ENCODE measurements around the gene FURIN.
"Not testable (repeated sequence)": the region's sequence is repeated elsewhere in the genome, so short reads cannot be mapped to it uniquely, and the experiment has no call there.

Gene FURIN

DNA sequence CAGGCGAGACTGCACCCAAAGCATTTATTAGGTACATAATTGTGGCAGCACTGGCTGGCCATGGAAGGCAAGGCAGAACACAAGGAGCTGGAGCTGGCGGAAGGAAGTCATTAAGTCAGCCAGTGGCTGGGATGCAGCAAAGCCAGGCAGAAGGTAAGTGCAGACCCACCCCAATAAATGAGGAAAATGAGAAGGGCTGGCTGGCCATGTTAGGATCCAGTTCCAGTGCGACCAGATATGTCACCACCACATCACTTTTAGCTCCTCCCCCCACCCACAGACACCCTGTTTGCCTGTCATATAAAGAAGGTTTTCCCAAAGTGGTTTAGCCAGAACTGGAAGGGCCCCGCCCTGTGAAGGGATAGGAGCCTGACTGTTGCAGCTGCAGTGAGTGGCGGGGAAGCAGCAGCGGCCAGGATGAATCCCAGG lies at the start of gene FURIN:
Gene FURIN (plus strand): TSS at position 328 of the 429 bp plus-strand sequence. CDS start 7,153 bp downstream, outside the sequence.
- TF ChIP-seq CTCF (IDR thresholded peaks at IDR 0.05; ENCODE audit: low read depth, low read length): no peak
- H3K4me3 ChIP-seq (ENCODE audit: low read depth, low read length): no peak within 1 kb of the TSS
- in situ Hi-C loops (cut with HindIII; ENCODE audit: low sequenced_read_pairs): no loop called here
- no peak for DNase-seq (ENCODE audit: low read depth, low spot score)

DNA sequence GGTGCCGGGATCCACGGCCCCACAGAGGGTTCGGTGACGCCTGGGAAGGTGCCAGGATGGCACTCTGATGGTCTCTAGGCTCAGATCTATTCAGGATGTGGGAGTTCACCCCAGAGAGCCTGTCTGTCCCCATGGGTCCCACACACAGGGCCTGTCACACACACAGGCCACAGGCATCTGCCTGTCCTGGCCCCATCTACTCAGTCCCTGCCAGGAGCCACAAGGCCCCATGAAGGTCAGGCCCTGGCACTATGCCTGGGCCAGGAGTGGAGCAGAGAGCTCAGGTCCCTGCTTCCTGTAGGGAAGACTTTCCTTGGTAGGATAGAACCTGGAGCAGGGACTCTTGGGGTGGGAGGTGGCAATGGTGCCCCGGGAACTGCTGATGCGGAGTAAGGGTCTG lies 49.0 kb upstream of the FURIN start:
- no peak for TF ChIP-seq CTCF (IDR thresholded peaks at IDR 0.05; ENCODE audit: low read depth, low read length)
- DNase-seq (ENCODE audit: low read depth, low spot score): no peak
- in situ Hi-C loops (cut with HindIII; ENCODE audit: low sequenced_read_pairs): no loop called here

DNA sequence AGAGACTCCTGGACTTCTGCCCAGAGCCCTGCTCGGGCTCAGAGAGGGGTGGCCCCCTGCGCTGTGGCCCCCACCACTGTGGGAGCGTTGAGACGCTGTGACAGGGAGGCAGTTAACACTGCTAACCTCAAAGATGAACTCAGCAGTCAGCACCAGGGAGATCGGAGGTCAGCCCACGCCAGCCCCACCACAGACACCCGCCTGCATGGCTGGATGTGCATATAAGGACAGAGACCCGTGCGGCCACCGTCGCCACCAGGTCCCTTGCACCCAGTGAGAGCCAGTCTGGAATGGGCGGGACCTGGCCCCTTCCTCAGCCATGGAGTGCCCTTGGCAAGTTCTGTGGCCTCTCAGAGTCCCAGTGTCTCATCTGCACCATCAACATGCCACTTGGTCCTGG lies 48.5 kb upstream of the FURIN start:
- no peak overlapping the region for H3K4me3 ChIP-seq (ENCODE audit: low read depth, low read length)
- in situ Hi-C loops (cut with HindIII; ENCODE audit: low sequenced_read_pairs): no loop called here
- no peak for DNase-seq (ENCODE audit: low read depth, low spot score)
- no peak for TF ChIP-seq CTCF (IDR thresholded peaks at IDR 0.05; ENCODE audit: low read depth, low read length)

More for the DNA sequence above, 49.0 kb upstream of the FURIN start:
- H3K4me3 ChIP-seq (ENCODE audit: low read depth, low read length): no peak overlapping the region

- no peak for TF ChIP-seq CTCF (IDR thresholded peaks at IDR 0.05; ENCODE audit: low read depth, low read length)
These were observed 47.9 kb upstream of the FURIN start for GRCh38 chr15:90820481-90820880.

DNA sequence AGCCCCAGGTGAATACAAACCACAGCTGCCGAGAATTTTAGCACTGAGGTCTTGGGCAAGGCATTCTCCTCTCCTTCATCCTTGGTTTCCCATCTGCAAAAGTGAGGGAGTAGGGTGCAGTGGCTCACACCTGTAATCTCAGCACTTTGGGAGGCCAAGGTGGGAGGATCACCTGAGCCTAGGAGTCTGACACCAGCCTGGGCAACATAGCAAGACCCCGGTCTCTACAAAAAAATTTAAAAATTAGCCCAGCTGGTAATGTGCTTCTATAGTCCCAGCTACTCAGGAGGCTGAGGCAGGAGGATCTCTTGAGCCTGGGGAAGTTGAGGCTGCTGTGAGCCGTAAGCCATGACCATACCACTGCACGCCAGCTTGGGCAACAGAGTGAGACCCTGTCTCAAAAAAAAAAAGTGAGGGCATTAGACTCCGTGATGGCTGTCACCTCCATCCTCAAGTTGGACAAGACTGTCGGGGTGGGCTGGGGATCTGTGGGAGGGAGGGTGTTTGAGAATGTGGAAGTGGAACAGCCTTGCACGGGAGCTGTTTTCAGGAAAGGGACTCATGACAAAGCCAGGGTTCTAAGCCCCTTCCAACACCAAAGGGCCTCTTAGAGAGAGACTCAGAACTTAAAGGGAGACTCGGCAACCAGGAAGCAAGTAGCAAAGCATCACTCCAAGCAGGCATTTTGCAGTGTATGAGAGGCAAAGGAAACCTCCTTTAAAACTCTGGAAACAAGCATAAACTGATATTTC lies 46.0 kb upstream of the FURIN start:
- no peak for TF ChIP-seq CTCF (IDR thresholded peaks at IDR 0.05; ENCODE audit: low read depth, low read length)
- no peak for DNase-seq (ENCODE audit: low read depth, low spot score)
- no peak overlapping the region for H3K4me3 ChIP-seq (ENCODE audit: low read depth, low read length)
- in situ Hi-C loops (cut with HindIII; ENCODE audit: low sequenced_read_pairs): no loop called here

More at GRCh38 chr15:90820481-90820880, 47.9 kb upstream of the FURIN start:
- DNase-seq (ENCODE audit: low read depth, low spot score): no peak
- no peak overlapping the region for H3K4me3 ChIP-seq (ENCODE audit: low read depth, low read length)
- in situ Hi-C loops (cut with HindIII; ENCODE audit: low sequenced_read_pairs): no loop called here

DNA sequence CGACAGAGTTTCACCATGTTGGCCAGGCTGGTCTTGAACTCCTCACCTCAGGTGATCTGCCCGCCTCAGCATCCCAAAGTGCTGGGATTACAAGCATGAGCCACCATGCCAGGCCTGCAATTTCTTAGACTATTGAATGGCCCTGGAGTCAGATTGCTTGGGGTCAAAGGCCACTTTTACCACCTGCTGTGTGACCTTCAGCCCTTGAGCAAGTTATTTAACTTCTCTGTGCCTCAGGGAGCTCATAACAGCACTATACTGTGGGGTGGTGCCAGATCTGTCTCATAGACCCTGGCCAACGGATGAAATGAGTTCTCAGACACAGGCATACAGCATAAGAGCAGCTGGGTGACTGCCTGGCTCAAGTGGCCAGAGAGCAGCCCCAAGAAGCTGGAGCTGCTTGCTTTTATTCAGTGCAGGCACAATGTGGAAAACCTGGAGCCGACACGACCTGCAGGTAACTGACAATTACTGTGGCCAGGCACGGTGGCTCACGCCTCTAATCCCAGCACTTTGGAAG lies 44.9 kb upstream of the FURIN start:
- no peak for TF ChIP-seq CTCF (IDR thresholded peaks at IDR 0.05; ENCODE audit: low read depth, low read length)
- DNase-seq (ENCODE audit: low read depth, low spot score): no peak
- no peak overlapping the region for H3K4me3 ChIP-seq (ENCODE audit: low read depth, low read length)
- in situ Hi-C loops (cut with HindIII; ENCODE audit: low sequenced_read_pairs): no loop called here

DNA sequence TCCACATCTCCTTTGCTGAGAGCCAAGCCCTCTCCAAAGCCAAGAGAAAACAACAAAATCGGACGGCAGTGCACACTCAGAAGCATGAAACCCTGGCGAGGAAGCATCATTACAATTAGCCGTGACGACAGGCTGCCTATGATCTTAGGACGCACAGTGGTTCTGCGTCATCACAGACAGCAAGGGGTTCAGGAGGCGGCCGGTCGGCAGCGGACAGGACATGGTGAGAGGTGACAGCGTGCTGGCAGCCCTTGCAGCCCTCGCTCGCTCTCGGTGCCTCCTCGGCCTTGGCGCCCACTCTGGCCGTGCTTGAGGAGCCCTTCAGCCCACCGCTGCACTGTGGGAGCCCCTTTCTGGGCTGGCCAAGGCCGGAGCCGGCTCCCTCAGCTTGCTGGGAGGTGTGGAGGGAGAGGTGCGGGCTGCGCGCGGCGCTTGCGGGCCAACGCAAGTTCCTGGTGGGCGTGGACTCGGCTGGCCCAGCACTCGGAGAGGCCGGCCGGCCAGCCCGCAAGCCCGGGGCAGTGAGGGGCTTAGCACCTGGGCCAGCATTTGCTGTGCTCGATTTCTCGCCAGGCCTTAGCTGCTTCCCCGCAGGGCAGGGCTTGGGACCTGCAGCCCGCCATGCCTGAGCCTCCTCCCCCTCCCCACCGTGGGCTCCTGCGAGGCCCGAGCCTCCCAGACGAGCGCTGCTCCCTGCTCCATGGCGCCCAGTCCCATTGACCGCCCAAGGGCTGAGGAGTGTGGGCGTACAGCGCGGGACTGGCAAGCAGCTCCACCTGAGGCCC lies 43.1 kb upstream of the FURIN start:
- DNase-seq (ENCODE audit: low read depth, low spot score); in situ Hi-C loops (cut with HindIII; ENCODE audit: low sequenced_read_pairs); H3K4me3 ChIP-seq (ENCODE audit: low read depth, low read length): not testable (repeated sequence)

GRCh38 chr15:90826206-90826885 lies 42.0 kb upstream of the FURIN start:
- H3K4me3 ChIP-seq (ENCODE audit: low read depth, low read length); DNase-seq (ENCODE audit: low read depth, low spot score); in situ Hi-C loops (cut with HindIII; ENCODE audit: low sequenced_read_pairs): not testable (repeated sequence)

Data from astrocyte of the spinal cord (primary cell).